IMR-90 (cell line): ENCODE results near the gene CDT1.

Source experiments
- BHLHE40 ChIP-seq: fragments of 150-350 bp; IDR thresholded peaks from 2 replicates; pipeline ENCODE4 v1.6.1; 2016; ENCODE audit warnings: mild to moderate bottlenecking, low read depth, low read length
- CHD1 ChIP-seq: IDR thresholded peaks from 2 replicates; pipeline ENCODE4 v1.6.1; 2012; ENCODE audit warnings: low read depth, low read length, improper control_type of control experiment
- CTCF ChIP-seq: conservative IDR thresholded peaks from 2 replicates; pipeline ENCODE4 v1.5.1; 2012; ENCODE audit warnings: mild to moderate bottlenecking, low read depth, low read length, improper control_type of control experiment
- ELK1 ChIP-seq: fragments of 150-350 bp; IDR thresholded peaks from 2 replicates; pipeline ENCODE4 v1.6.1; 2016; ENCODE audit warnings: low read depth, mild to moderate bottlenecking, low read length, moderate library complexity, borderline replicate concordance
- FOS ChIP-seq: fragments of 150-350 bp; IDR thresholded peaks from 2 replicates; pipeline ENCODE4 v1.6.1; 2016; ENCODE audit warnings: low read depth, low read length
- MAFK ChIP-seq: IDR thresholded peaks from 2 replicates; pipeline ENCODE4 v1.6.1; 2012; ENCODE audit warnings: low read depth, low read length, improper control_type of control experiment
- MXI1 ChIP-seq: IDR thresholded peaks from 2 replicates; pipeline ENCODE4 v1.6.1; 2012; ENCODE audit warnings: low read depth, mild to moderate bottlenecking, low read length, moderate library complexity, borderline replicate concordance
- POLR2A ChIP-seq: IDR thresholded peaks from 2 replicates; pipeline ENCODE4 v1.6.1; 2012; ENCODE audit warnings: mild to moderate bottlenecking, low read depth, low read length
- RAD21 ChIP-seq: IDR thresholded peaks from 2 replicates; pipeline ENCODE4 v1.6.1; 2012; ENCODE audit warnings: low read length, improper control_type of control experiment
- RCOR1 ChIP-seq: IDR thresholded peaks from 2 replicates; pipeline ENCODE4 v1.6.1; 2012; ENCODE audit warnings: mild to moderate bottlenecking, low read length, improper control_type of control experiment; ENCODE audit not compliant: insufficient replicate concordance
- RFX5 ChIP-seq: IDR thresholded peaks from 2 replicates; pipeline ENCODE4 v1.8.0; 2012; ENCODE audit warnings: low read depth, mild to moderate bottlenecking, low read length, moderate library complexity
- SMC3 ChIP-seq: fragments of 150-350 bp; IDR thresholded peaks from 2 replicates; pipeline ENCODE4 v1.6.1; 2016; ENCODE audit warnings: low read depth, mild to moderate bottlenecking, antibody characterized with exemption, low read length, moderate library complexity

- TF ChIP-seq CTCF (no peak), SMC3 (no peak), RFX5 (no peak), POLR2A (no peak), CHD1 (no peak), RAD21 (no peak), BHLHE40 (no peak), MXI1 (no peak), MAFK (no peak), FOS (no peak), RCOR1 (no peak), ELK1 (no peak)
These were observed 6.1 kb downstream of the CDT1 start for GRCh38 chr16:88809676-88810165.
